ENCODE results near the gene TSC22D2.

- no peak for TF ChIP-seq CTCF (conservative IDR thresholded peaks at IDR 0.05; ENCODE audit: low read length)
- no peak for TF ChIP-seq EZH2phosphoT487 (IDR thresholded peaks at IDR 0.05; ENCODE audit: borderline replicate concordance)
Observed at GRCh38 chr3:150407808-150408220, 284 bp upstream of the TSC22D2 start.
